Measurements from ENCODE around the gene CYS1.

The CYS1 gene

DNA sequence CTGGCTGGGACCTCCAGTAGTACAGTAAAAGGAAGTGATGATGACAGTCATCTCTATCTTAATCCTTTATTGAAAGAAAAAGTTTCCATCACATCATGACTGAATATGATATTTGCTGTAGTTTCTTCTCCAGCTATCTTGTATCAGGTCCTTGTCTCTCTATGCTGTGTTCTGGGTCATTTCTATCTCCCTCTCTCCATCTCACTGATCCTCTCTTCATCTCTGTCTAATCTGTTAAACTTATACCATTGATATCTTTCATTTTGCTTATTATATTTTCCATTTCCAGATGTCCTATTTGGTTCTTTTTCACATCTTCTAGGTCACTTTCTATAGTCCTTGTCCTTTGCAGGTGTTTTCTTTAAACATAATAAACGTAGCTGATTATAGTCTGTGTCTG lies 12.3 kb downstream of the CYS1 start:
- DNase-seq: no peak

DNA sequence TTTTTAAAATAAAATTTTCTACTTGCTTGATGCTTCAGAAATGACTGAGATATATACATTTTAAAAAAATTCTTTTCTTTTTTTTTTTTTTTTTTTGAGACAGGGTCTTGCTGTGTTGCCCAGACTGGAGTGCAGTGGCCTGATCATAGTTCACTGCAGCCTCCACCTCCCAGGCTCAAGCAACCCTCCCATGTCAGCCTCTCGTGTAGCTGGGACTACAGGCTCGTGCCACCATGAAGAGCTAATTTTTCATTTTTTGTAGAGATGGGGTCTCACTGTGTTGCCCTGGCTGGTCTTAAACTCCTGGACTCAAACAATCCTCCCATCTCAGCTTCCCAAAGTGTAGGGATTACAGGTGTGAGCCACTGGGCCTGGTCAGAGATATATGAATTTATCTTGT lies 12.9 kb downstream of the CYS1 start:
- DNase-seq: no peak

DNA sequence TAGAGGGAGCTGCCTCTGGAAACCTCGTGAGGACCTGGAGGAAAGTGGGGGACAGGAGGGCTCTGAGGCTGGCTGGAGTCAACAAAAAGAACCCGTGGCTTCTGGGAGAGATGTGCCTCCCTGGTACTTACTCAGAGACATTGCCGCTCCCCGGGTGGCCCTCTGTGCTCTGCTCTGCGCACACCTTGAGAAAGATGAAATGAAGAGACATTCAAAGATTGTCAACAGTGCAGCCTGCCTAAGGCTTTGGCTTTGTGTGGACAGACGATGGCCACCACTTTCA lies 14.5 kb downstream of the CYS1 start:
- no peak for DNase-seq

DNA sequence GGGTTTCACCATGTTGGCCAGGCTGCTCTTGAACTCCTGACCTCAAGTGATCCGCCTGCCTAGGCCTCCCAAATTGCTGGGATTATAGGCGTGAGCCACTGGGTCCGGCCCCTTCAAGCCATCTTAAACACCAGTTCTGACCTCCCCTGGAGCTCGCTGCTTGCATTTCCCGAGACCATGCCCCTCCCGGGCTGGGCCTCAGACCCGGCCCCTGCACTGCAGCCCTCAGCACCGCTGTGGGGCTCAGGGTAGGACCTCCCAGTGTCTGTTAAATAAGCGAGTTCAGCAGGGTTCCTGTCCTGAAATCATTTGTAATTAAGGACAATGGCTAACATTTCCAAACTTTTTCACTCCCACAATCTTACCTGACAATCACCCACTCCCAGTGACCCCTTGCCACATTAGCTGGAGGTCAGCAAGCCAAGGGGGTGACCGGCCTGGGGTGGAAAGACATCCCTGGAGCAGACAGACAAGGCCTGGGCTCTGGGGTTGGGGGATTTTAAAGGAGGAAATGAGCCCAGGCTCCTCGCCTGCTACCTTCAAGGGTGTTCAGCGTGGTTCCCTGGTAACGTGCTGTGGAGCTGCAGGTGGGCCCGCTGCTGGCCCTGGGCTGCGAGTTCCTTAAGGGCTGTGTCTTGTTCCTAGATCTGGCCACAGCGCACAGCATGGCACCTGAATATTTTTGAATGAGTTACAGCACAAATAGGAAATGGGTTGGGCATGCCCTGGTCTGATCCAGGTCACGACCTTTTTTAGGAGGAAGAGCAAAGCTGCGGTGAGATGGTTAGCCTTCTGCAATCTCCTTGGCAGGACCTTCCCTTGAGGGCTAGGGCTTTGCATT lies 15.1 kb downstream of the CYS1 start:
- no peak for DNase-seq

DNA sequence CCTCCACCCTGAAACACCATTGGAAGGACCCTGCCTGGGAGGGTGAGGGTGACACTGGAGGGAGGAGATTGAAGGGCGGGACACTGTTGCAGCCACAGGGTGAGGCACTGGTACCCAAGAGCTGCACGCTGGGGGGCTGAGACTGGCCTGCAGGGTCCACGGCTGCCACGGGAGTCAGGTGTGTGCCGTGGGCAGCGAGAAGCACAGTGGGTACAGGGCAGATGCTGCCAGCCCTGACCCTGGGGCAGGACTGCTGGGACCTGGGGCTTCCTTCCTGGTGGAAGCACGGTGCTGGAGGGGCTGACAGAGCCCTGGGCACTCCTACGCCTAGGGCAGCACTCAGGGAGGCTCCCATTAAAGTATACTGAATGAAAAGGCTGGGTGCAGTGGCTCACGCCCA lies 16.6 kb downstream of the CYS1 start:
- no peak for DNase-seq

DNA sequence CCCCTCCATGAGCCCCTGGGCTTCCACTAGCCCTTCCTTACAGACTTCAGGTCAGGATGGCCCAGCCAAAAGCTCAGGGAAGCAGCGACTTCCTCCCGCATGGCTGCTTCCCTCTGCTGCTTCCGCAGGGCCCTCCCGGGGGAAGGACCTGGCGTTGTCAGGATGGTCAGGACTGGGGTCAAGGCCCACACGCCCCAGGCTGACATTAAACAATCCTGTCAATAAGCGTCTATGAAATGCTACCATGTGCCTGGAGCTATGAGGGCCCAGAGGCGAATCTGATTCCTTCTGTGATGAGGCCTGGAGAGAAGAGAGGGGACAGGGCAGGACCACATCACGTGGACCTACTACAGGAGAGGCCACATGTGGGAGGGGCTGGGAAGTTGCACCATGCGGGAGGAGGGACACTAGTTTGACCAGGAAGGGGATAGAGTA lies 17.3 kb downstream of the CYS1 start:
- no peak for DNase-seq

DNA sequence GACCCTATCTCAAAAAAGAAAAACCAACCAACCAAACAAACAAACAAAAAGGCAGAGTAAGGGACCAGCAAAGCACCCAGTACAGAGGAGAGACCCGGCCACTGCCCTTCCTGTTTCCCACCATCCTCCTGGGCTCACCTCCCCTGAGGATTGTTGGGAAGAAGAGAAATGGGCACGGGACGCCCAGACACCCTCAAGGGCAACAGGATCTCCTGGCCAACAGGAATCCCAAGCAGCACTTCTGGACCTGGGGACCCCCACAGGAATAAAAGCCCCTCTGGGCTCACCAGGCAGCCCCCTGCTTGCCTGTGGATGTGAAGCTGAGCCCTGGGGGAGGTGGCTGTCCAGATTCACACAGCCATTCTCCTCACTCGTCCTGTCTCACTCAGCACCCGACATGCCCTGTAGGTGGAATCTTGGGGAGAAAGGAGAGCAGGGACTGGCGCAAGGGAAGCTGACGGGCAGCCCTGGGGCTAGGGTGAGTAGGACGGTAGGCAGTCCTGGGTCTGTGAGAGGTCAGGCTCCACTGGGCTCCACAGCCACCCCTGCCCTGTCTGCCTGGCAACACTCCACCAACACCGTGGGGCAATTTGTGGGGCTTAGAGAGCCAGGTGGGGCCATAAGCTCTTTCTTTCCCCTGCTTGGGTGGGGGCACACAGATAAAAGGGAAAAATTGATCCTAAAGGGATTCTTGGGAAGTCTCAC lies 18.8 kb downstream of the CYS1 start:
- DNase-seq: no peak

DNA sequence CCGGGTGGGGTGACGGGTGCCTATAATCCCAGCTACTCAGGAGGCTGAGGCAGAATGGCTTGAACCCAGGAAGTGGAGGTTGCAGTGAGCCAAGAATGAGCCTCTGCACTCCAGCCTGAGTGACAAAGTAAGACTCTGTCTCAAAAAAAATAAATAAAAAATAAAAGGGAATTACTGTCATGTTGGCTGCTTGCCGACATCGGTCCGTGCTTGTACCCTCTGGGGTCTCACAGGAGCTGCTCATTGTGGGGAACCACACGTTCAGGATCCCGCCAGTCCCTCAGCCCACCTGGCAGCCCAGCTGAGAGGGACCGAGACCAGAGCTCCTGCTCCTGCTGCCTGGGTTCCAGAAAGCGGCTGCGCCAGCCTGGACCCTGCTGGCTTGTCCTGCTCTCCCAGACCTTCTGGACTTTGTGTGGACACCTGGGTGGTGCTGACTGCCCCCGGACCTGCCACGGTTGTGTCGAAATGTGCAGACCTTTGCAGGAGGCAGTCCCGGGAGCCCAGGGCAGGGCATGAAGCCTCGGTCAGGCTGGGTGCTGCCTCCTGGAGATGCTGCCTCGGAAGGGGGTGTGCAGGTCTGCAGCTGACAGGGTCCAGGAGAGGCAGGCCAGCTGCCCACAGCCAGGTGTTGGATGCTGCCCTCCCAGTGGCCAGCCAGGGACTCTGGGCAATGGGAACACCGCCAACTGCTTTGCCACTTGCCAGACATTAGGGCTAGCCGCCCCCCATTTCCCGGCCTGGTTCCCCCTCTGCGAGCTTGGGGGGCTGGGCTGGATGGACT lies 20.5 kb downstream of the CYS1 start:
- no peak for DNase-seq

DNA sequence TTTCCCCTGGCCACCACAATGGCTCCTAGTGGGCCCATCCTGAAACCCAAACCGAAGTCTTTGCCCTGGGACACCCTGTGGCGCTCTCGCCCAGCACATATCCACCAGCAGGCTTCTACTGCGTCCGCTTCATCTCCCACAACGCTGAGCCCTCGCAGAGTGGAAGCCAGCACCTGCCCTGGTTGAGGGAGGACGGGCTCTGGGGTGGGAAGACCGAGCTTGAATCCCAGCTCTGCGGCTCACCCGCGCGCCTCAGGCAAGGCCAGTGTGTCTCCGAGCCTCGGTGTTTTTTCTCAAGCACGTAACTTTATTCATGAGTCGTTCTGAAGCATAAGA lies 21.2 kb downstream of the CYS1 start:
- no peak for DNase-seq

DNA sequence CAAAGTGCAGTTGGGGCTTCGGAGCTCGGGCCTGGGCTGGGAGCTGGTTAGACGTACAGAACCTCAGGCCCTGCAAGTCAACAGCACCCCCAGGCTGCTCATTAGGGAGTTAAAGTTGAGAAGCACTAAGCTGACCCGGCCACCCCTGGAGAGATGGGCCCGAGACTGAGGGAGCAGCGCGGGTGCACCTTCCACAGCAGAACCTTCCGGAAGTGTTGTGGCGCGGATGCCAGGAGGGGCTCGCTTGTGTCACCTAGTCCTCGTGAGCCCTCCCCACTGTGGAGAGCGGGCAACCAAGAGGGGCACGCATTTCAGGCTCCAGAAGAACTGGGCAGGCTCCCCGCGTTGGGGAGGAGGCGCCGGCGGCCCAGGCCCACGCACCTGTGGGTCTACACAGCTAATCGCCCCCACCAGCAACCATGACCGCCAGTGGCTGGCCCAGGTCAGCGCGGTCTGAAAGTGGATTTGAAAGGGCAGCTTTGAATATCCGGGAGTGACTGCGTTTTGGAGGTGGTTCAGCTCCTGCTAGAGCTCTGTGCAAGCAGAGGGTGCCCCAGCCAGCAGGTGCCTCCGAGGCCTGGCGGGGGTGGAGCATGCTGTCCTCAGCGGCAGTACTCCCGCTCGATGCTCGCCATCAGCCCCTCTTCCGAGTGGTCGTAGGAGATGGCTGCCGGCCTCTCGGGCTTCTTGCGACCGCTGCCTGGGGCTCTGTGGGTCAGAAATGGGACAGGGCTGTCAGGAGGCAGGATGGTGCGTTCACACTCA lies 21.8 kb downstream of the CYS1 start:
- no peak for DNase-seq

DNA sequence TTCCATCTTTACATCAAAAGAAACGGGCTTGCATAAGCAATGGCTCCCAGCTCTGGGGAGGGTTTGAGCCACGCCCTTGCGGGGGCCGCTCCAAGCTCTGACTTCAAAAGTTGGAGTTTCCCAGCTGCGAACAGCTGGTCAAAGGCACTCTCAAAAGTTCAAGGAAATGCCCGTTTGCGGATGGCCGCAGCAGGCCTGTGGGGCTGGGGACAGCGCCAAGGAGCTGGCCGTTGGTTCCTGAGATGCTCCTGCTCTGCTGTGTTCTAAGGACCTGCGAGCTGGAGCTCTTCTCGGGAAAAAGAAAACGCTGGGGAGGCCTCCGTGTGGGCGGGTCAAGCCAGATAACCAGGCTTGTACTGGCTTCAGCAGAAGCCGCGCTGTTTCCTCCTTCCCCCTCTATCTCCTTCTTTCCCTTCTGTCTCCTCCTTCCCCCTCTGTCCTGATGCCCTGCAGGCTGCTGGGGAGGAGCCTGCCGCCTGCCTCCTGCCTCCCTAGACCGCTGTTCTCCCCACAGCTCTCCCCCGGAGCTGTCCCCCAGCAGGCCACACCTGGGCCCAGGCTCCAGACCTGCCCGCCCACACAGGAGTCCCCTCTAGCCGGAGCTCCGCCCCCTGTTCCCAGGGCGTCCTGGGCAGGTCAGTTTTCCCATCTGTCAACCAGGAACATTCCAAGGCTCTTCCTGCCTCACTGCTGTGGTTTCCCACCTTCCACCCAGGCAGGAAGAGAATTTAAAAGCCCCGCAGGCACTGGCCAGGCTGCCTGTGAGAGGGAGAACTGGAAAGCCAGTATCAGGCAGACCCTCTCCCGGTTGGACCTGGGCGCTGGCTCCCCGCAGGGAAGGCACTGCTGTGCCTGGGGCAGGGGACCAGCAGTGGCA lies 22.7 kb downstream of the CYS1 start:
- DNase-seq: no peak

DNA sequence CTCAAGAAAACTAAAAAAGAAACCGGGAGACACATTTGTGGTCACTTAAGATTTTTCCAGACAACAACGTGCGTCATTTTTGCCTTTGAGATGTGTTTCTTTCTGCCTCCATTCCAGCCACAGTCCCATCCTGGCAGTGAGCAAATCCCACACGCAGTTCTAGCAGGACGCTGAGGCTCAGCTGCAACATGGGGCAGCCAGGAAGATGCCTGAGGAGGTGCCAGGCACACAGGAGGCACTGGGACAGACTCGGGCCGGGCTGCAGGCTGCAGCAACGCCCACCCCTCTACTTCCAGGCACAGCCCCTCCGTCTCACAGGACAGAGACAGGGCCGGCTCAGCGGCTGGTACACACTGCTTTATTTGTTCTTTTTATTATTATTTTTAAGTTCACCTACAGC lies 23.8 kb downstream of the CYS1 start:
- DNase-seq: no peak

DNA sequence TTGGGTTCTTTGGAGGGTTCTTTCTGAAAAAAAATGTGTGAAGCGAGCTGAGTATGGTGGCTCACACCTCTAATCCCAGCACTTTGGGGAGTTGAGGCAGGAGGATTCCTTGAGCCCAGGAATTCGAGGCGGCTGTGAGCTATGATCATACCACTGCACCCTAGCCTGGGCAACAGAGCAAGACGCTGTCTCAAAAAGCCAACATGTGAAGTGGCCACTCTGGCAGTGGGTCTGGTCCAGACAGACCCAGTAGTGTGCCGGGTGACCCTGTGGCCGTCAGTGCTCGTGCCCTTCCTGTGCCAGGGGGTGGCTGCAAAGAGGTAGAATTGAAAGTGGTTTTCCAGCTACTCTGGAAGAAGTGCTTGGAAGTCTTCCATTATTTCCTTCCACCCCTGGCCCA lies 25.2 kb downstream of the CYS1 start:
- DNase-seq: no peak

DNA sequence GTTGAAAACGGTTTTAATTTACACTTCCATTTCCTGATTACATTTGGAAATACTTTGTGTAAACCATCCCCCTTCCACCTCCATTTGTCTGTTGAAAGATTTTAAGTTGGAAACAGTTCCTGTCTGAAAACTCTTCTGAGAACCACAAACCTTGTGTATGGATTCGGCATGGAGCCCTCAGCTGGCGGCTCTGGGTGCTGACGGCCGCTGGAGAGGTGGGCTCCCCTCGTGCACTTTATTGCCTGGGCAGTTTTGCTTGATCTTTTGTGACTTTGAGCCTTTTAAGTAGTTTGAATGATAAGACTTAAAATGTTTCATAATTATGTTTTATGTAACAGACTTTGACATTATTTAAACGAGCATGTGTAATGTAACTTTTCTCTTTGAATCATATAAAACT lies 25.8 kb downstream of the CYS1 start:
- DNase-seq: no peak

DNA sequence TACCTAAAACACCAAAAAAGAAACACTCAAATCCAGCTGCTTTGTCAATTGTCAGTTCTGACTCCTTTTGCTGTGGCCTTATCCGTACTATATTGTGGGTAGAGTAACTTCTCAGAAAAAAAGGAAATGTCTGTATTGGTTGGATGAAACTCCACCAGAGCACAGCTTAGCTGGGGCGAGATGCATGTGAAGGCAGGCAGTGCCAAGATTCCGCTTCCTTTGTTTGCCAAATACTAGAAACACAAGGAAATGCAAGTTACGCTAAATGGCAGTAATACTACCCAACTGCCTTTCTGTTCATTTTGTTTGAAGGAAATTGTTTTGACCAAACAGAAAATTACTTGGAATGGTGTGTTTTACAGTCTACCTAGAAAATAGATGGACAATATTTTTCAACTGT lies 26.9 kb downstream of the CYS1 start:
- no peak for DNase-seq

DNA sequence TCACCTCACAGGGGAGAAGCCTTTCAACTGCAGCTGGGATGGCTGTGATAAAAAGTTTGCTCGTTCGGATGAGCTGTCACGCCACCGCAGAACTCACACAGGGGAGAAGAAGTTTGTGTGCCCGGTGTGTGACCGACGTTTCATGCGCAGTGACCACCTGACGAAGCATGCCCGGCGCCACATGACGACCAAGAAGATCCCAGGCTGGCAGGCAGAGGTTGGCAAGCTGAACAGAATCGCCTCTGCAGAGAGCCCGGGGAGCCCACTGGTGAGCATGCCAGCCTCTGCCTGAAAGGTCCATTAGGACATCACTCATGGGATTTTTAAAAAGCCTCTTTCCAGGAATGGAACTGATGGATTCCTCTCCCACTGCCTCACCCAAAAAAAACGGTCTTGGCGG lies 28.0 kb downstream of the CYS1 start:
- DNase-seq: no peak

DNA sequence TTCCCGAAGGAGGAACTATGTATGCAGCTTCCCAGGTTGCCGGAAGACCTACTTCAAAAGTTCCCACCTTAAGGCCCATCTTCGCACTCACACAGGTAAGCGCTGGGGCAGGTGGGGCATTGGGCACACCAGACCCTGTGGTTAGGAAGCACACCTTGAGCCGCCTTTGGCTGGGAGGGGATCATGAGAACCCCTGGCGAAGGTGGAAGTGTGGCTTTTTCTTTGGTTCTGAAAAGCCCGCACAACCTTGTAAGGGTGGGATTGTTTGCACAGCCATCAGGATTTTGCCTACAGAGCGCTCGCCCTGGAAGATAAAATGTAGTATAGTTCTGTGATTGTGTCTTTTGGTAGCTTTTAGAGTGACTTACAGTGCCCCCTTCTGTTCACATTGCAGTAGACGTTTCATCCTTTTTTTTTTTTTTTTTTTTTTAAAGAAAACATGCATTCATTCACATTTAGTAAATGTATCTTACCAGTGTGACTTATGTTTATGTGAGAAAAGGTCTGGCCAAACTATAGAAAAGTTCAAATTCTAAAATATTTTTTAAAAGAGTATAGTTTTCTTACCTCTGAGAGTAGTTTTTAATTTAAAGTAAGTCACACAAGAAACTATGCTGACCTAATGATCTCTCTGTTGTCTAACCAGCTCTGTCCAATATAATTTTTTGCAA lies 31.6 kb downstream of the CYS1 start:
- DNase-seq: peak; percentile 4

DNA sequence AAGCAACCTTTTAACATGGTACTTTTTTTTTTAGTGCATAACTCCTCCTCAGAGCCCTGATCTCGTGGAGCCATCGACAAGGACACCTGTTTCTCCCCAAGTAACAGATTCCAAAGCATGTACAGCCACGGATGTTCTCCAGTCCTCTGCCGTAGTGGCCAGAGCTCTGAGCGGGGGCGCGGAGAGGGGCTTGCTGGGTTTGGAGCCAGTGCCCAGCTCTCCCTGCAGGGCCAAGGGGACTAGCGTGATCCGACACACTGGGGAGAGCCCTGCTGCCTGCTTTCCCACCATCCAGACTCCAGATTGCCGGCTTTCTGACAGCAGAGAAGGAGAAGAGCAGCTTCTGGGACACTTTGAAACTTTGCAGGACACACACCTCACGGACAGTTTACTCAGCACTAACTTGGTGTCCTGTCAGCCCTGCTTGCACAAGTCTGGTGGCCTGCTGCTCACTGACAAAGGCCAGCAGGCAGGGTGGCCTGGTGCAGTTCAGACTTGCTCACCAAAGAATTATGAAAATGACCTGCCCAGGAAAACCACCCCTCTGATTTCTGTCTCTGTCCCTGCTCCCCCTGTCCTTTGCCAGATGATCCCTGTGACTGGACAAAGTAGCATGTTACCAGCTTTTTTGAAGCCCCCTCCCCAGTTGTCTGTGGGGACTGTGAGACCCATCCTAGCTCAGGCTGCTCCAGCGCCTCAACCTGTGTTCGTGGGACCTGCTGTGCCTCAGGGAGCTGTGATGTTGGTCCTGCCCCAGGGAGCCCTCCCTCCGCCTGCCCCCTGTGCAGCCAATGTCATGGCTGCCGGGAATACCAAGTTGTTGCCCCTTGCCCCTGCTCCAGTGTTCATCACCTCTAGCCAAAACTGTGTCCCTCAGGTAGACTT lies 32.4 kb downstream of the CYS1 start:
- DNase-seq: no peak

DNA sequence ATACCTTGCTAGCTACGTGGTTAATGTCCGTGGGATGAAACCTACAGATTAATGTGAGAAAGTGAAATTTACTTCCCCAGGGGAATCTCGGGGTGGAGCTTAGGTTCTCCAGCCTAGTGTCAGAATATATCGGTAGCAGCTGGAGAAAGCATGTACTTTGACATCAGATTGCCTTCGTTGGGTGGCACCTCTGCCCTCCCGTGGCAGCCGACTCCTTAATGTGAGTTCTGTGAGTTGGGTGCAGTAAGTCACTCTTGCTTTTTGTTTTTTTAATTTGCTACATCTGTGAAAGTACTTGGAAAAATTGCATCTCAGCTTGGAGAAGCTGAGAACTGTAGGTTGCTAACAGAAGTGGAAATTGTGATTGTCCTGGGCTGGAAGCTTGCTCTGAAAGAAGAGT lies 33.3 kb downstream of the CYS1 start:
- no peak for DNase-seq

DNA sequence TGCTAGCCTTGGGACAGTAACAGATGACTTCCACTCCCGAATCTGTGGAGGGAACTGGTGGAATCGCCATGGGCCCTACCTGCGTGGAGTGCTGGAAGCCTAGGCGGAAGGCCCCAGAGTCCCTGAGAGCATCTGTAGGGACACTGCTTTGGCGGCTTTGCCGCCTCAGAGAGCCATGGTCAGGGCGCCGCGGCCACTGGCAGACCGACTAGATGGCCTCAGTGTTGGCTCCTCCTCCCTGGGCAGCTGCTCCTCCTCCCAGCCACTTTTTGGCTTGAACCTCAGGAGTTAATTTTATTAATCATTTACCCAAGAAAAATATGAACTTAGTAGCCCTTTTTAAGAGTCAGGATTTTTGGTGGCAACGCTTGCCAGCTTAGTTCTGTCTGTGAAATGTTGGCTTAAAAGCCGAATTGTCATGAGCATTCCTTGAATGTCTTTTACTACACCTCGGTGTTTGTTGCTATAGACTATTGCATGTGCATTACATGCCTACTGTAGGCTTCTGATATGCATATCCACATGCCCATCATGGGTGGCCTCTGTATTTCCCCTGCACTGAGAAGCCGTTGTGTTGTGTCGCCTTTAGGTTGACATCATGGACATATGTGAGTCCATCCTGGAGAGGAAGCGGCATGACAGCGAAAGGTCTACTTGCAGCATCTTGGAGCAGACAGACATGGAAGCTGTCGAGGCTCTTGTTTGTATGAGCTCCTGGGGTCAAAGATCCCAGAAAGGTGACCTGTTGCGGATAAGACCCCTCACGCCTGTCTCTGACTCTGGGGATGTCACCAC lies 34.5 kb downstream of the CYS1 start:
- DNase-seq: no peak
